Measurements from ENCODE around the gene KCNH4. TPM values are rescaled to one million over a fixed set of nuclear protein-coding genes. Genes with fewer than 3 reads are reported as not detected.
"Not testable (repeated sequence)": the region's sequence is repeated elsewhere in the genome, so short reads cannot be mapped to it uniquely, and the experiment has no call there.

The KCNH4 gene
- total RNA-seq, 1 donor from 2014 or later: 0.59 TPM

DNA sequence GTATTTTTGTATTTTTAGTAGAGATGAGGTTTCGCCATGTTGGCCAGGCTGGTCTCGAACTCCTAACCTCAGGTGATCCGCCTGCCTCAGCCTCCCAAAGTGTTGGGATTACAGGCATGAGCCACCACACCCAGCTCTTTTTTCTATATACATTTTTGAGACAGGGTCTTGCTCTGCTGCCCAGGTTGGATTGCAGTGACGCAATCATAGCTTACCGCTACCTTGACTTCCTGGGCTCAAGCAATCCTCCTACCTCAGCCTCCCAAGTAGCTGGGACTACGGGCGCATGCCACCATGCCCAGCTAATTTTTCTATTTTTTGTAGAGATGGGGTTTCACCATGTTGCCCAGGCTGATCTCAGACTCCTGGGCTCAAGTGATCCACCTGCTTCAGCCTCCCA, 40.3 kb downstream of the KCNH4 start:
- intact Hi-C loops (cut with micrococcal nuclease): not testable (repeated sequence)

DNA sequence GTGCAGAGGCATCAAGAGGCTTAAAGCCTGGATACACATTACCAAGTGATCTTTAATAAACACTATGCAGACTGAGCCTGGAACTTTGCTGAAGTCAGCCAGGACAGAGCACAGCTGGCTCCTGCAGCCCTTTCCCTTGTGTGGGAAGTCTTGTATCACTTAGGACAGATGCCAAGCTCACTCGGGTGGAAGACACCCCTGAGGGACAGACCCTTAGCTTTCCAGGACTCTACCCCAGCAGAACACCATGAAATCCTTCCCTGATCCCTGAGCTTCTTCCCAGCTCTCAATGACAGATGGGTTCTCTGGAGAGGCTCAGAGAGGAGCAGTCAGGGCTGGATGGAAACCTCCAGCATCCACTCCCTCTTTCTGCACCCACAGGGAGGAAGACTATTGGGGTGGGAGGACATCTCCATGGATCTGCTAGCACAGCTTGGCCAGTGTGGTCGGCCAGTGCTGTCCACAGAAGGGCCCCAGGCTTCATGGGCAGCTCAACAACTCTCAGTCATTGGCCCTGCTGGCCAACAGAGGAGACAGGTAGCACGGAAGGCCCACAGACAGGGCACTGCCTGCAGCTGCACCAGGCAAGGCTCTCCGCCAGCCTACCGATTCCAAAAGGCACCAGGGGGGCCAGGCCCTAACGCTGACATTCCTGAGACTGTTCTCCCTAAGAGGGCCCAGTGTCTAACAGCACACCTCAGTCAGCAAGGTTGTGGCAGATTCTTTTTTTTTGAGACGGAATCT, 42.0 kb downstream of the KCNH4 start:
- intact Hi-C loops (cut with micrococcal nuclease): no loop called here

DNA sequence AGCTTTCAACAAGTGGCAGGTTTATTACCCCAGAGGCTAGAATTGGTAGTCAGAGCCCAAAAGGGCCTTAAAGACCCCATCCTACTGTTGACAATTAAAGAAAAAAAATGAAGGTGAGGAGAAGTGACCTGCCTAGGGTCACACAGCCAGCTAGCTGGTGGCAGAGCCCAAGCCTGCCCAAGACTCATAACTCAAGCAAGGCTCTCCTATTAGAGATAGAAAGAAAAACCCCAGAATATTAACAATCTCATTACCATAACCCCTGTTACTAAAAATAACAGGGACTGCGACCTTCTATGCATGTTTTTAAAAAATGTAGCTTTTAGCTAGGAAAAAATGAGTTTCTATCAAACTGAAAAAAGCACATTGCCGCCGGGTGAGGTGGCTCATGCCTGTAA, 44.3 kb downstream of the KCNH4 start:
- intact Hi-C loops (cut with micrococcal nuclease): no loop called here

DNA sequence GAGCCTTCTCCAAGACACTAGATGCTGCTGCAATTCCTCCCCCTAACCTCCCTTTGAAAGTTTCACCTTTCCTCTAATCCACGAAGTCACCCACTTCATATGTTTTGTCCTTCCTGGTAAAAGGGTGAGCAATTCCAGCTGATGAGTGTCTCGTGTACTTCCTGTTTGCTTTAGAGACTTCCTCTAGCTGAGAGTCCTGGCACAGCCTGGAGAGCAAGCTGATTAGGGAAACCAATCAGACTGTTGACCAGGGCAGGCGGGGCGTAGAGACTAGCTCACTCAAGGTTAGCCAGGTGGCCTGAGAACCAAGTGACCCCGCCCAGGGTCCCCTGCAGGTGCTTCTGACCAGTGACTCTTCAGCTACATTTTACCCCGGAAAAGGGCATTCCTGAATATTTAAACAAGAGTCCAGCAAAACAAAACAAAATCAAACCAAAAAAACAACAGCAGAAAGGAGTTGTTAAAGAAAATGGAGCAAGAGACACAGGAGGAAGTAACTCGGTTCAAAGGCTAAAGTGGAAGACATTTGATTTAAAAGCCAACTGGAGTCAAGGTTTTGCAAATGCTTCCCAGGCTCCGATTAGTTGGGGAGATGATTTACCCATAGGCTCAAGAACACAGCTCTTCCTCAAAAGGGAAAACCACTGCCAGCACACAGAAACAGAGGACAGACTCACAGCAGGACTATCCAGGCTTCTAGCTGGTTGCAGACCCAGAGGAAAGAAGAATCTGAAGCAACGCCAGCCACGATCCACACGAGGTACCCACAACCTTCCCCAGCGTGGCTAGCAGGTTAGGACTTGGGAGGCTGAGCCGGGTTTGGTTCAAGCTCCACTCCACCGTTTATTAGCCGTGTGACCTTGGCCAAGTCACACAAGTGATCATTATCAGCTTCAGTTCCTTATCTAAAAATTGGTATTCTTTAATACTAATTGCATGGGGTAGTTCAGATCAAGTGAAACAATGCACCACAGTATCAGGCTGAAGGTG, 45.0 kb downstream of the KCNH4 start:
- intact Hi-C loops (cut with micrococcal nuclease): no loop called here

DNA sequence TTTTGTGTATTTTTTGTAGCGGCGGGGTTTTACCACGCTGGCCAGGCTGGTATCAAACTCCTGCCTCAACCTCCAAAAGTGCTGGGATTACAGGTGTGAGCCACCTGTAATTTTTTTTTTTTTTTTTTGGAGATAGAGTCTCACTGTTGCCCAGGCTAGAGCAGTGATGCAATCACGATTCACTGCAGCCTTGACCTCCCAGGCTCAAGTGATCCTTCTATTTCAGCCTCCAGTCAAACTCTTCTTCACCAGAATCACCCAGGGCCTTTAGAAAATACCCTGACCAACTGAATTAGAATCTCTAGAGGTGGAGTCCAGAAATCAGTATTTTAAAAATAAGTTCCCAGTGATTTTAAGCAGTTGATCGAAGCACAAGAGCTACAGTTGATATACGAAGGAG, 45.8 kb downstream of the KCNH4 start:
- intact Hi-C loops (cut with micrococcal nuclease): no loop called here

DNA sequence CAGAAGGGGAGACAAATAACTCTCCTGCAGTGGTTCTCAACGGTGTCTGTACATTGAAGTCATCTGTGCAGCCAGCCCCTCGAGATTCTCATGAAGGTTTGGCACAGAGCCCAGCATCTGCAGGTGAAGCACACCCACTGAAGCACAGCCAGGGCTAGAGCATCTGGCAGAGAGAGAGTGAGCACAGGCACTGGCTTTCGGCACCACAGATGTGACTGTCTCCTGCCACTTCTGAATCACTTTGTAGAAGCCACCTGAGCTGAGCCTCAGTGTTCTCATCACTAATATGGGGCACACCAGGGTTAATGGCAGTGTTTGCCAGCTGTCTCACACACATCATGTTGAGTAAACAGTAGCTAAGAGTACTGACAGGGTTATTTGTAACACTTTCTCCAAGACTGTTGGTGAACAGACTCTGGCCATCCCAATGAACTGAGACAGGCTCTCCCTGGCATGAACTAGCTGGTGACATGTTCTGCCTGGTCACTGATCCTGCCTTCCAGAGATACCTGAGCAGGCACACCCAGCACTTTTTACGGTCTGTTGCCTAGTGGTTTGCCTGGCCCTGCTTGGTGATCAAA, 47.4 kb downstream of the KCNH4 start:
- intact Hi-C loops (cut with micrococcal nuclease): no loop called here

DNA sequence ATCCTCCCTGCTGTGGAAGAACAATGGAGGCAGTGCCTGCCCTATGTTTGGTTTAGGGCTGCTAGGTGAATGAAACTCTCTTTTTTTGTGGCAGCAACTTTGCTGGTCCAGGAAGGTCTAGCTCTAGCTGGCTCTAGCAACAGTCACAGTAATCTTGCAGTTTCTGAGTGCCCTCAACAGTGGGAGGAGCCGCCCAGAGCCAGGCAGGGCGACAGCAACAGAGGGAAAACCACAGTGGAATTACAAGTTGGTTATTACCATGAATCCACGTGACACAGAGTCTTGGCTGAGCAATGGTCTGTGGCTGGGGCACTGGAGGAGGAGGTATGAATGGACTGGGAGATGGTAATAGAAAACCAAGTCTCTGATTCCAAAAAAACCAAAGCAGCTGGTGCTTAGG, 48.0 kb downstream of the KCNH4 start:
- intact Hi-C loops (cut with micrococcal nuclease): no loop called here

DNA sequence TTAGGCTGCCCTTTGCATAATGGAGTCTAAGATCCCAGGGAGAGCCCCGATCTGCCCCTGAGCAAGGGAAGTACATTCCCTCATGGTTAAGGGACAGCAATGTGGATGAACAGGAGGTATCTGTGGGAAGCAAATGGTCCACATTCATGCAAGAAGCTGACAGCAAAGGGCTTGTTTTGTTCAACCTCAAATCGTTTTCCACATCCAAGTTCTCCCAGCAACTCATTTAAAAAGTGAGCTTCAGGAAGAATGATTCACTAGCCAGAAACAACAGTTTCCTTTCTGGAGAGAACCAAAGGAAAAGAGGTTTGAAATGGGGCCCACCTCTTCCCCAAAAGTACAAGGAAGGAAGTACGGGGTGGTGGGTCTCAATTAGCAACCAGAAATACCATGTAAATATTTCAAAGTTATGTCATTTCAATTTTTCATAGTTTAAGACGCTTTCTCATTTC, 48.9 kb downstream of the KCNH4 start:
- intact Hi-C loops (cut with micrococcal nuclease): no loop called here

DNA sequence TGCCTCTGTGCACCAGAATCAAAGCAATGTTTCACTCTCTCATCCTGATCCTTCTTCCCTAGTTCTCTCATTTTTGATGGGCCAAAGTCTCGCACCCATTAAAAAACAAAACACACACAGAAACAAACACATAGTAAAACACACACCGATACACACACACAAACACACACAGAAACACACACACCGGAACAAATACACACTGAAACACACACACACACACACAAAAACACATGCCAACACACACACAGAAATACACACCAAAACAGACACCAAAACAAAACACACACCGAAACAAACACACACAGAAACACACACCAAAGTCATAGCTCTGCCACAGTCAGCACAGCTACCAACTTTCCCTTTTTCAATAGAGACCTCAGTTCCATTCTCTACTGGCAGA, 49.7 kb downstream of the KCNH4 start:
- intact Hi-C loops (cut with micrococcal nuclease): no loop called here

DNA sequence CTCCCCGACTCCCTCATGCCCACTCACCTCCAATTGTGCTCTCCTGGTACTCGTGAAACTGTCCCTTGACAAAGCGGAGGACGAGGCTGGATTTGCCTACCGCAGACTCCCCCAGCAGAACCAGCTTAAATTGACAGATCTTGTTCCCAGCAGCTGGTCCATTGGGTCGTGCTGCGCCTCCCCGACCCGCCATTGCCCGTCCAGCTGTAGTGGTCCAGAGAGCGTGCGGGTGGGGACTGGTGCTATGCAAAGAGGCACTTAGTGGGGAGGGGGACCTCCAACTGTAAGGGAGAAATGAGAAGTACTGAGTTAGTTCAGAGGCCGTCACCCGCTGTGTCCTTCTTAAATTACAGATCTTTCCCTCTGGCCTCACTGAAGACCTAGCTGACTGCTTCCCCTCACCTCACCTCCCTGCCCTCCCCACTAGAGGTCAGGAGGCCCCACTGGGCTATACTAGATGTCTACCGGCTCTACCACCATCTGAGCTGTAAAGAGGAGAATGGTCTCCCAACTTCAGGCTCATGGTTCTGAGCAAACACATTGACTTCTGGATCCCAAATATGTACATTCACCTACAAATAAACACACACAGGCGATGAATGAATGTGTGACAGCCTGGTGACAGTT, 50.5 kb downstream of the KCNH4 start:
- intact Hi-C loops (cut with micrococcal nuclease): no loop called here

DNA sequence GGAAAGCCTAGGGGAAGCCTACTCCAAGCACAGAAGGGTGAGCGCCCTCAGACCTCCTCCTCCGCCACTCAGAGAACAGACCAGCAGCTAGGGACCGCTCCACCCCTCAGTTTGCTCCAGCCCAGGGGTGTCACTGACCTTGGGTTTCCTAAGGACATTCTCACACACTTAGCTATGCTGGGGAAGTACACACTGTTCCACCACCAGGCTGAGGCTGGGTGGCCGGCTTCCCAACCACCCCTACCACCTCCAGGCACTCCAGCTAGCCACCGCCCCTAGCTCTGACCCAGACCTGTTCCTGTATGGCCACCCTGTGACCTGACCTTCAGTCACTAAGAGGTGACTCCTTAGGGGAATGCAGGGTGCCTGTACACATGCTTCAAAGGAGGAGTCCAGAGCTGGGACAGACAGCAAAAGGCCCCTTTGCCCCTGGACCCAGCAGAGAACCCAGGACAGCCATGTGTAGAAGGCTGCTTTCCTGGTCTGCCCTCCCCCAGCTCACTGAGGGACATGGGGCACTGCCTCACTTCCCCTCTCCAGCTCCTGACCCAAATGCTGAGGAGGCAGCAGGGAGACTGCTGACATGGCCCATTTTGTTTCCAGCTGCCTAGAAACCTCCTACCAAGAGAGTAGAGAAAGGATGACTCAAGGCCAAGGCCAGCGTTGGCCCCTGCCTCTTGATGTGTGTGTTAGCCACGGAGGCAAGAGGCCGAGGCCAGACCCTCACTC, 51.7 kb downstream of the KCNH4 start:
- intact Hi-C loops (cut with micrococcal nuclease): no loop called here

DNA sequence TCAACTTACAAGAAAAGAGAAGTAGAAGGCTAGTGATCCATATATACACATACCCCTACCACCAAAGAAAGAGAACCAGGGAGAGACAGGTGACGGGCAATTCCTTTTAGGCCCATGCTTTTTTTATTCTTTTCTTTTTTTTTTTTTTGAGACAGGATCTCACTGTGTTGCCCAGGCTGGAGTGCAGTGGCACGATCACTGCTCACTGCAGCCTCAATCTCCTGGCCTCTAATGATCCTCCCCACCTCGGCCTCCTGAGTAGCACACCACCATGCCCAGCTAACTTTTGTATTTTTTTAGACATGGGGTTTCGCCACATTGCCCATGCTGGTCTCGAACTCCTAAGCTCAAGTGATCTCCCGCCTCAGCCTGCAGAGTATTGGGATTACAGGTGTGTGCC, 53.5 kb downstream of the KCNH4 start:
- intact Hi-C loops (cut with micrococcal nuclease): no loop called here

DNA sequence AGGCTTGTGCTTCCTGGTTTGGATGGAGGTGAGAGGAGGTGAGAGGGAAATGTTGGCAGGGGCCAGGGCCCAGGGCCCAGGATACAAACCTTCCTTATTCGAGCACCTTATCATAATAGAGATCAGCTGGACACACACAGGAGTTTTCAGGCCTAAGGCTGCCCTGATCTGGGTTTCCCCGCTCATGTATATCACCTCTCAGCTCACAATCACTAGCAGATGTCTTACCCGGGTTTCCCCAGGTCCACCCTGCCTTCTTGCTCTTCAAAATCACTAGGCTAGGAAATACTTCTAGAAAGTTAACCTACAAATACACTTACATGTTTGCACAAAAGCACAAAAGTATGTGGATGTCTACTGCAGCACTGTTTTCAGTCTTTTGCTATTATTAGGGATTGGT, 54.1 kb downstream of the KCNH4 start:
- intact Hi-C loops (cut with micrococcal nuclease): no loop called here

DNA sequence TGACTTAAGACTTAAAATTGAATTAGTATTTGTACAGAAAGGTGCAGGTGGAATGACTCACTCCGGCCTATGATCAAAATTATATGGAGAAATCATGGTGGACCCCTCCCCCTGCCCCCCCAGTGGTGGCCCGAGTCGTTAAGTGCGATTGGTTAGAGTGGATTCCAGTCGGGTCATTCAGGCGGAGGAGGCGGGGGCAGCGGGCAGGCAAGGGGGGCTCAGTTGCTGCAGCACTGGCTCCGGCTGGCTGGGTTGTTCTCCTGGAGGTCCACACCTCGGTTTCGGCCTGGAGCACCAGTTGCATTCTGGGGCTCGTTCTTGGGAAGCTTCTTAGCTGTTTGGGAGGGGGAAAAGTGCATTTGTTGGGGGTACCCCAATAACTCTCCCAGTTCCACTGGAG, 55.4 kb downstream of the KCNH4 start:
- intact Hi-C loops (cut with micrococcal nuclease): no loop called here

DNA sequence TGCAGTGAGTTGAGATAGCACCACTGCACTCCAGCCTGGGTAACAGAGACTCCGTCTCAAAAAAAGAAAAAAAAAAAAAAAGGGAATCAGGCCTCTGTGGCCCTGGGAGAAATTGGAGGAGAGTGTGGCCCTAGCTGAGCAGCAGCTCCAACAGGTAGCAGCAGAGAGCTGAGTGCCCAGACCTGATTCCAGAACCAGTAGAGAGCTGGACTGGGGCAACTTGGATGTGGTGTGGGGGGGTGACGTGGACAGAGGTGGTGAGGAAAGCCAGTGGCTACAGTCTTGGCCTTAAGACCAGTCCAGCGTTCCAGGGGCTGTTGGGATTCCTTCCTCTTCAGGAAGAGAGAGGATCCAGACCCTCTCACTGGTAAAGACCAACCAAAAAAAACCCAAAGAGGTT, 56.7 kb downstream of the KCNH4 start:
- intact Hi-C loops (cut with micrococcal nuclease): no loop called here

DNA sequence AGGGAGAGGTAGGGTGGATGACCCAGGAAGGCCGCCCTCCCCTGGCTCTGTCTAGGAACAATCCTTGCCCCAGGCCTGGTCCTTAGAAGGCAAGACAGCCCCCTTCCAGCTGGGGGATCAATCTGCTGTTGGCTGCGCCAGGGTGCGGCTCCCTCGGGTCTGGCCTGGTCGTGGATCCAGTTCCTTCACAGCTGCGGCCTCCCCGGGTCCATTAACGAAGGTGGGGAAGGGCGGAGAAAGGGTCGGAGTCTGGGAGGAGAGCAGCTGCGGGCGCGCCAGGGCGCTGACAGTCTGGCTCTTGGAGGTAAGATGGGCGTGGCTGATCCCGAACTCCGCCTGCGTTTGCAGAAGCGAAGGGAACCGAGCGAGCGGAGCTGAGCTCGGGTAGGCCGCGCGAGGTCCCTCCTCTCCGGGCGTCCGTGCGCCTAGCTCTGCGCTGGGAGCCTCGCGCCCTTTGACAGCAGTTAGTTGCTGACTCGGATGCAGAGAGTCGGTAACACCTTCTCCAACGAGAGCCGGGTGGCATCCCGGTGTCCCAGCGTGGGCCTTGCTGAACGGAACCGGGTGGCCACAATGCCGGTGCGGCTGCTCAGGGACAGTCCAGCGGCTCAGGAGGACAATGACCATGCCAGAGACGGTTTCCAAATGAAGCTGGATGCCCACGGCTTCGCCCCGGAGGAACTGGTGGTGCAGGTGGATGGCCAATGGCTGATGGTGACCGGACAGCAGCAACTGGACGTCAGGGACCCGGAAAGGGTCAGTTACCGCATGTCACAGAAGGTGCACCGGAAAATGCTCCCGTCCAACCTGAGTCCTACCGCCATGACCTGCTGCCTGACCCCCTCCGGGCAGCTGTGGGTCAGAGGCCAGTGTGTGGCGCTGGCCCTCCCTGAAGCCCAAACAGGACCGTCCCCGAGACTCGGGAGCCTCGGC, 58.3 kb downstream of the KCNH4 start, which contains the start of gene HSPB9:
Gene HSPB9 (plus strand): TSS at position 434 of the 933 bp plus-strand sequence. CDS start 47 bp downstream, at position 481.
- intact Hi-C loops (cut with micrococcal nuclease): no loop called here

DNA sequence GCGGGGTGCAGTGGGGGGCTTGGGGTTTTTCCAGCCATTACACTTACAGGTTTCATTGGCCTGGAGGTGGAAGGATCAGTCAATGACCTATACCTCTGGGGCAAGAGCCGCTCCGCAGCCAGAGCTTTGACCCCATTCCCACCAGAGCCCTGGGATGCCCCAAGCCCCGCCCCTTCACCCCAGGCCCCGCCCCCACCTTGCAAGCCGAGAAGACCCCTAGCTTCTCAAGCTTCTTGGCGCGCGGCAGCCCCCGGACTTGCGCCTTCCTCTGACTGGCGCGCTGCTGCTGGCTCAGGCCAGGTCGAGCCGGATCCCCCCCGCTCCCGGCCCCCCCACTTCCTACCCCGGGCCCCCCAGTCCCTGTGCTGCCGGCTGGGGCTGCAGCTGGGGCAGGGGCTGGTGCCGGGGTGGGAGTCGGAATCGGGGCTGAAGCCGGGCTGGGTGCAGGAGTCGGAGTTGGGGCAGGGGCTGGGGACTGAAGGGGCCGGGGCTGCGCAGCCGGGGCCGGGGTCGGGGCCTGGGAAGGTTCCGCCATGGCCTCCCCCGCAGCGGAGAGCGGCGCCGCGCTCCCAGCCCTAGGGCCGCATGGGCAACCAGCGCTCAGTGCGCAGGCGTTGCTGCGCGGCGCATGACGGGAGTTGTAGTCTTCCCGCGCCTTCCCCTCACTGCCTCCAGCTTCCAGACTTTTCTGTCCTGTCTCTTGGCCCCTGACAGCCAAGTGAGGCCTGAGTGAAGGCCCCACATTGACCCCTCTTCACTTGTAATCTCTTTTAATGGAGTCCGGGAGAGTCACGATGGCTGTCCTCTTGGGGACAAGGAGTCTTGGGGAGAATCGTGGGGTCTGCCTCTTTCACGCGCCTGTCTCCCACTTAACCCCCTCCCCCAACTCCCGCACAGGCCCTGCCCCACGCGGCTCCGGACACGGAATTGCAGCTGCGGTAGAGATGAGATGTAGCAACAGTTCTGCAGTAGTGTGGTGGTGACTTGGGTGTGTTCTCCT, 59.9 kb downstream of the KCNH4 start, which contains the start of gene KAT2A:
Gene KAT2A (minus strand): TSS at position 598 of the 1,000 bp plus-strand sequence. CDS start 63 bp downstream, at position 535.
- intact Hi-C loops (cut with micrococcal nuclease): loop anchor here (1.0 kb wide), 4 partner anchors 9 to 286 kb away; partner anchors contain the start of genes DHX58 and KCNH4

DNA sequence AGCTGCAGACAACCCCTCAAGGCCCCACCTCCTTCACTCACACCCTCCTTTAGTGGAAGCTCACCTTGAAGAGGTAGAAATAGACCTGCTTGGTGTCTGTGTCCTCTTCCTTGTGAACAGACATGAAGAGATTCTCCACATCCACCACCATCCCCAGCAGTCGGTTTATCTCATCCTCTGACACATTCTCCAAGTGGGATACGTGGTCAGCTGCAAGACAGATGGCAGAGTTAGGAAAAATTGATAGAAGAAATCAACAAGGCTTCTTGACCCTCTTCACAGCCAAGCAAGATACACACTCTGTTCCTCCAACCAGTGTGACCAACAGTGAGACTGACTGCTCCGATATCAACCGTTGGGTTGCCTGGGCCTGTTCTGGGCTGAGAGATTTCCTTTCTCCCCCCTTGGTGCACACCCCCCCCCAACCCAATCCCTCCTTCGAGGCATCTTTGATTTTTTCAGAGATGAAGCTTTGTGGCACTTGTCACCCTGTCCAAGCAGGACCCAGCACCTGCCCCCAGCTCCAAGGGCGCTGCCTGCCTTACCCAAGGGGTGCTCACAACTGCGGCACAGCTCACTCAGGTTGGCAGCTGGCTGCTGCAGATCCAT, 60.7 kb downstream of the KCNH4 start:
- intact Hi-C loops (cut with micrococcal nuclease): no loop called here

Data from T-helper 1 cell treated with Interleukin-12 subunit alpha and Interleukin-12 subunit beta and Interleukin-4 antibody, amounts not matched to agents 30 ng/mL and 1 ng/mL, for 36 hours (primary cell).